DND-41 (cell line): ENCODE data around the gene SYNM.

Experiments used
- CTCF ChIP-seq: IDR thresholded peaks from 2 replicates; pipeline ENCODE4 v1.5.1; 2012; ENCODE audit warnings: borderline replicate concordance, low read length, moderate library complexity, mild to moderate bottlenecking; ENCODE audit not compliant: poor library complexity, severe bottlenecking; ENCODE audit errors: extremely low read depth
- EZH2 ChIP-seq: IDR thresholded peaks from 3 replicates; pipeline ENCODE4 v1.6.1; 2012; ENCODE audit warnings: borderline replicate concordance, low read depth, mild to moderate bottlenecking, moderate library complexity, low read length, inconsistent platforms; ENCODE audit not compliant: severe bottlenecking

GRCh38 chr15:99090011-99090699 lies 14.7 kb upstream of the SYNM start:
- no peak for TF ChIP-seq CTCF
- no peak for TF ChIP-seq EZH2
